ENCODE results near the gene APC2.
"Not testable (repeated sequence)": the region's sequence is repeated elsewhere in the genome, so short reads cannot be mapped to it uniquely, and the experiment has no call there.

The APC2 gene

DNA sequence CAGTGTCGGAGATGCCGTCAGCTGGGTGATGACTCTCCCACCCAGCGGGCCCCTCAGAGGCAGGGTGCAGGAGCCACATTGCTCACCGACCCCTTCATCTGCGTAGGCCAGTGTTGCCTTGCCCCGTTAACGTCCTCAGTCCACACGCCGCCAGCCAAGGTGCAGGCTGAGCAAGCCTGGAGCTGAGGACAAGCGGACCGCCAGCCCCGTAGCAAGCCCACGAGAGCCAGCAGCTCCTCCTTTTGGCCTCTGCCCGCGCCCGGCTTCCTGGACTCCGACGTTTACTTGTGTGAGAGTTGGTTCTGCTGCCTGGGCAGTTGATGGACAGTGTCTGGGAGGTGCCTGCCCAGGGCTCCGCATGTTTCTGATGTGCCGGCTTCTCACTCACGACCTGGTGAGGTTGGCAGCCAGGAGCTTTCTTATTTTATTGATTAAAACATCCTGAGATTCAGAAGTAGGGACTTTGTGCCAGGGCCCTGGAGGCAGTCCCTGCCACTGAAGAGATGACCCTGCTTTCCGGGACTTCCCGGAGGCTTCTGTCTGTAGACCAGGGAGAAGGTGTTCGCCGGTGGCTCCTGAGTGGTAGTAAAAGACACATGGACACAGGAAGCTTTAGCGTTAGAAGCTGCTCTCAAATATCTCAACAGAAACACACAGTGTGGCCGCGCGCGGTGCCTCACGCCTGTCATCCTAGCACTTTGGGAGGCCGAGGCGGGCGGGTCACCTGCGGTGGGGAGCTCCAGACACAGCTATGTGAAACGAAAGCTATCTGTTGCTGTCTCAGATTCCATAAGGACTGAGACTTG, 36.7 kb upstream of the APC2 start:
- DNase-seq = no peak

DNA sequence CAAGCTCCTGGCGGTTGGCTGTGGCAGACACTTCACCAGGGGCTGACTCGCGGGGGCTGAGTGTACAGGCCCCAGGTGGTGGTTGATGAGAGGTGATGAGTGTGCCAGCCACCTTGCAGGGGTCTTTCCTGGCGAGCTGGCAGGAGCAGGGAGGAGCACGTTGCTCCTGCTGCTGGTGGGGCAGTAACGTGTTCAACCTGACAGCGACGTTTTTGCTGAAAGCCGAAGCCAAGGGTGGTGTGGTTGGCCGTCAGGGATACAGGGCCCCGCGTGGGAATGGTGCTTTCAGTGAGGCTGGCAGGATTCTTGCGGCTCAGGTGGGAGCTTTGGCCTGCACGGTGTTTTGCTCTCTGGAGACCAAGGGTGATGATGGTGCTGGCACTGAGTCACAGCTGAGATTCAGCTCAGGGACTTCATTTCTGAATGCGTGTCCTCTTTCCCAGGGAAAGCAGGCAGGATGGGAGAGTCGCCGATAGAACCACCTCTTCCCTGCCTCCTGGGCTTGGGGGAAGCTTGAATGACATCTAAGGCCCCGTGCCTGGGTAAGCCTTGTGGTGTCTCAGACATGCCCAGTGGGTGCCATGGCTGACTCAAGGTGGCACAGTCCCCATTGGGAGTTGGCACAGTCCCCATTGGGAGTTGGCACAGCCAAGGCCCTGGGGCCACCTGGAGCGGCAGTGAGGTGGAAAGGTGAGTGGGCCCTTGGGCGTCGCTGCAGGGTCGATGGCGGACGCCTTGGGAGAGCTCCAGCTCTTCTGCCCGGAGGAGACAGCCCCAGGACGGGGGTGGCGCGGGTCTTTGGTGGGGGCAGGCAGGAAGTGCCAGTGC, 33.7 kb upstream of the APC2 start:
- no peak for DNase-seq

DNA sequence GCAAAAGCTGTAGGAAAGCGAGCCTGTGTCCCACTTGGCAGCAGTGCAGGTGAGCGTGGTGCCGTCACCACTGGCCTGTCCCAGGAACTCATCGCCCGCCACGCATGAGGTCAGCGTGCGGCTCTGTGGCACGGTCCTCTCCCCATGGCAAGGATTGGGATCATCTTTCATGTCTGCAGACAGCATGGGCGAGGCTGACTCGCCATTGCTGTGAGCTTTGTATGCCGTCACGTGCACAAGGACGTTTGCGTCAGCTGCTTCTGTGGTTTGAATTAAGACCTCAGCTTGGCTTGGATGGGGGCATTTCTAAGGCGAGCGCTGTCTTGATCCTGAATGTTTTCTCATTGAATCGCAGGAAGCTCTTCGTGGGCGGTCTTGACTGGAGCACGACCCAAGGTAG, 32.8 kb upstream of the APC2 start:
- no peak for DNase-seq

DNA sequence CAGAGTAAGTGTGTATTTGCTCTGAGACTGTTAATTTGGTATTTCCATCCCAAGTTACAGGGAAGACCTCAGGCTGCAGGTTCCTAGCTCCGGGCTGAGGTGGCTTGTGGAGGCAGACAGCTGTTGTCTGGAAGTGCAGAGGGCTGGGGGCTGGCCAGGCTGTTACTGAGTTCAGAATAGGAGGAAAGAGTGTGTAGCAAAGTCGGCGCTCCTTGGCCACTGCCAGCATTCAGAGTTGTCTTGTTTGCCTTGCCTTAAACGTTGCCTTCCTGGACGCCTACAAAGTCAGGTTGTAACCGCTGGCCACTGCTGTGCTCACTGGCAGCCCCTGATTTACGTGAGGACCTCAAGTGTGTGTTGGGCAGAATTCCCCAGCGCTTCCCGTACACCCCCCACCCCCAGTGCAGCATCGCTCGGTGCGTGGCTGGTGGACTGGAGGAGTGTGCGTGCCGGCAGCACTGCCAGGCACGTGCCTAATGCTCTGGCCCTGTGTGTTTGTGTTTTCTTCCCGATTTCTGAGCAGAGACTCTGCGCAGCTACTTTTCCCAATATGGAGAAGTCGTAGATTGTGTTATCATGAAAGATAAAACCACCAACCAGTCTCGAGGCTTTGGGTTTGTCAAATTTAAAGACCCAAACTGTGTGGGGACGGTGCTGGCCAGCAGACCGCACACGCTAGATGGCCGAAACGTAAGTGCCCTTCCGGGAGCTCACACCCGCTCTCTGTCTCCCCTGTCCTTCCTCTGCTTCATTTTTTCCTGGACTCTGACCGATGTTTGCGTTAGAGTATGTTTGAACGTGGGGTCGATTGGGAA, 32.0 kb upstream of the APC2 start:
- no peak for DNase-seq

DNA sequence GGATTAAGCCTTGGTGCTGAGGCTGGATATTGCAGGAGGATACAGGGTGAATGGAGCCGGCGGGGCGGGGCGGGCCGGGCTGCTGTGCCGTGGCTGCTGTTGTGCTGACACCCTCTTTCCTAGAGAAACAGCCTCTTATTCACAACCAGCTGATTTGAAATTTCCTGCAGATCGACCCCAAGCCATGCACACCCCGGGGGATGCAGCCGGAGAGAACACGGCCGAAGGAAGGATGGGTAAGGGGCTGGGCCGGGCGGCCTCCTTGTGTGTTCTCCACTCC, 31.5 kb upstream of the APC2 start:
- no peak for DNase-seq

DNA sequence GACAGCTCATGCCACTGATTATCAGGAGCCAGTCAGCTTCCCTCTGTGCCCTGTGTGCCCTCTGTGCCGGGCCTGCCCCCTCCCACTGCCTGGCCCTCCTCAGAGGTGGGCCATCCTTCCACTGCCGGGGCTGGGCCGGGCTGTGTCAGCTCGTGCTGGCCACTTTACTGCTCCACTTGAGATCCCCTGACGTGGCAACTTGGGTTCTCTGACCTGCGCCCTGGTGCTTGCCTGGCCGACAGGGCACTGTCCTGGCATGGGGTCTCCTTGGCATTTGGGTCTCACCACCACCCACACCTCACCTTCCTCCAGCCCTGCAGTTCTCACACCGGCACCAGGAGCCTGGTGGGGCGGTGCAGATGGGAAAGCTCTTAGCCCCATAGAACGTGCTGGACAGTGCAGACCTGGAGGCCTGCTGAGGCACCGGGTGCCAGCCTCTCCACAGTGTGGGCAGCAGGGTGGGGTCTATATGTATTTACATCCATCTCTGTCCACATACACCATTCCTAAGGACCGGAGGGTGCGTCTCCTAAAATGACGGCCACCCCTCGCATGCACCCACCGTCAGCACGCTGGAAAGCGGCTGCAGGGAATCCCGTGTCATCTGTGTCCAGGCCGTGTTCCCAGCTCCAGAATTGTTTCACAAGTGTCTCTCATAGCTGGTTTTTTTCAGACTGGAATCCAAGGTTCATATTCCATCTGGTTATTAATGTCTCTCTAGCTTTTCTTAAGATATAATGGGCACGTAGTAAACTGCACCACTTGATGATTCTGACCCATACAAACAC, 30.8 kb upstream of the APC2 start:
- no peak for DNase-seq

DNA sequence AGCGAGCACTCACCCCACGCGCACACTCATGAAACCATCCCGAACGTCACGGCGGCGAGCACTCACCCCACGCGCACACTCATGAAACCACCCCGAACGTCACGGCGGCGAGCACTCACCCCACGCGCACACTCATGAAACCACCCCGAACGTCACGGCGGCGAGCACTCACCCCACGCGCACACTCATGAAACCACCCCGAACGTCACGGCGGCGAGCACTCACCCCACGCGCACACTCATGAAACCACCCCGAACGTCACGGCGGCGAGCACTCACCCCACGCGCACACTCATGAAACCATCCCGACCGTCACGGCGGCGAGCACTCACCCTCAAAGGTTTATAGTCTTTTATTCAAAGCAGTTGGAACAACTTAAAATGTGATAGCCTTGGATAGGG, 29.8 kb upstream of the APC2 start:
- DNase-seq = not testable (repeated sequence)

DNA sequence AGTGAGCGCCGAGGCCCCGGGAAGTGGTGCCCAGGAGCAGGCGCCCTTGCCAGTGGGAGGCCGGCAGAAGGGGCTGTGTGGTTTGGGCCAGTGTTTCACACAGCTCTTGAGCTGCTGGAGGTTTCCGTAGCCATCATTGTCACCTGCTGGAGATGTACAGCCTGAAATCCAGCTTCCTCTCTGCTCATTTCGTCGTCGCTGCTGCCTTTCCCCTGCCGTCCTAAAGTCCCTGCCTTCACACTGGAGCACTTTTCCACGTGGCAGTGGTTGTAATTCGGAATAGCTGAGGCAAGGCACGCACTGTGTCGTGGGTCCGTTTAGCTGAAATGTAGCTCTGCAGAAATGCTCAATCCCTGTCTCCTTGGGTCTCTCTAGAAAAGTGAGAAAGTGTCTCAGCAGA, 29.3 kb upstream of the APC2 start:
- no peak for DNase-seq

DNA sequence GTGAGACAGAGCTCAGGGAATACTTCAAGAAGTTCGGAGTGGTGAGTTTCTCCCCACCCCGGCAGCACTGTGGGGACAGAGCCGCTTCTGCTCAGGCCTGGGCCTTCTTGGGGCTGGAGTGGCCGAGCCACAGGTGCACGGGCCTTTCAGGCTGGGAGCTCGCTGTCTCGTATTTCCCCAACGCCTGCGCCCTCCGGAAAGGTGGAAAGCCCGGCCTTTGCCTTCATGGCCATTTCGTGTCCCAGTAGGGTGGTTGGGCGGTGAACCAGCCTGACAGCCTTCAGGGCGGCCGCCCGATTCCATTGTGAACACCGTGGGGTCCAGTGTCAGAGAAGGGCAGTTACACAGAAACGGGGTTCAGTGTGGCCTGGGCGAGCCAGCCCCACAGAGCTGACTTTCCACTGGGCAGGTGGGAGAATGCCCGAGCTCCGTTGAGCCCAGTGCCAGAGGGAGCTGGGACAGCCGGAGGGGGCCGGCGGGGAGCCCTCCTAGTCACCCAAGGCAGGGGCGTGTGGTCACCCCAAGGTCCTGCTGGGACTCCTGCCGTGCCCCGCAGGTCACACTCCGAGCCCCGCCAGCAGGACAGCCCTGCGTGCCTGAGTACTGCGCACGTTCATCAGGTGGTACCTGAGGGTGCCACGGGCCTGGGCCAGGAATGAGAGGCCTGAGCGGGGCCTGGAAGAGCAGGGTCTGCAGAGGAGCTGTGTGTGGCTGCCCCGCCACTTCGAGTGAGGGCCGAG, 28.5 kb upstream of the APC2 start:
- no peak for DNase-seq

DNA sequence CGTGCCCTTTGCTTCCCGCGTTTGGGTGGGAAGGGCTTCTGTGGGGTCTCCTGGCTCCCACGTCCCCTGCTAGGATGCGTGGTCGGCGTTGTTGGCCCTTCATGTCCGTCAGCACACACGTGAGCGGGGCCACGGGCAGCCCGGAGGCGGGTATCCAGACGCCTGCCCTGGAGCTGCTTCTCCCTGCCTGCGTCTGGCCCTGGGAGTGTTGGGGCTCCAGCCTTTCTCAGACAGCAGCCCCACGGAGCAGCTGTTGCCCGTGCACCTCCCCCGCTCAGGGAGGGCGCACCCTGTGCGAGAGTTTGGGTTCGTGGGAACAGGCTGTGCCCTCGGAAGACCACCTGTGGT, 28.0 kb upstream of the APC2 start:
- no peak for DNase-seq

DNA sequence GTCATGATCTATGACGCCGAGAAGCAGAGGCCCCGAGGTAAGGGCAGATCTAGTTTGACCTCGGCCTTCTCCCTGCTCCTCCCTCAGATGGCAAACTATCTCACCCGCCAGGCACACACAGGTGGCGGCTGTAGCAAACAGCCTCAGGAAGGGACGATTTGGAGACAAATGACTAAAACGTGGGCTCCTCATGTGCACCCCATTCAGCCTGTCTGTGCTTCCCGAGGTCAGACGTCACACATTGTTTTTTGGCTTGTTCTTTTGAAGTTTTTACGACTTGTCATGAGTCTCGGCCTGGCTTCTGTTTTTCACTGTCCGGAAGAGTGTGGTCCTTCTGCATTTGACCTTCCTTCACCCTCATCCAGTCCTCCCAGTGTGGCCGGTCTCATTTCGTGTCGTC, 27.6 kb upstream of the APC2 start:
- DNase-seq = no peak

DNA sequence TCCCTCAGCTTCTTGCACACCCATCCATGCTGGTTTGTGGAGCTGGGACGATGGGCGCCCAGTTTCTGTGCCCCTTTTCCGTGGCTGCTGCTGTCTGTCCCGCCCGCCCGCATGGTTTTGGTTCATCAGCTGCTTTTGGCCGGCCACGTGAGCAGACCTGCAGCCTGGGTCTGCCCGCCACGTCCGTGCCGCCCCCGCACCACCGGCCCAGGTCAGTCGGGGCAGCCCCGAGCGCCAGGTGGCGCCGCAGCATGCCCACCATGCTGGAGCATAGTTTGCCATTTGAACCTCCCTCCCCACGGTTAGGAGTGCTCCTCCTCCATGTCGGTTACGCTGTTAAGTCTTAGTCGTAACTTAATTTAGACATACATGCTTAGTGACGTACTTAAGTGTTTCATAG, 27.0 kb upstream of the APC2 start:
- no peak for DNase-seq

DNA sequence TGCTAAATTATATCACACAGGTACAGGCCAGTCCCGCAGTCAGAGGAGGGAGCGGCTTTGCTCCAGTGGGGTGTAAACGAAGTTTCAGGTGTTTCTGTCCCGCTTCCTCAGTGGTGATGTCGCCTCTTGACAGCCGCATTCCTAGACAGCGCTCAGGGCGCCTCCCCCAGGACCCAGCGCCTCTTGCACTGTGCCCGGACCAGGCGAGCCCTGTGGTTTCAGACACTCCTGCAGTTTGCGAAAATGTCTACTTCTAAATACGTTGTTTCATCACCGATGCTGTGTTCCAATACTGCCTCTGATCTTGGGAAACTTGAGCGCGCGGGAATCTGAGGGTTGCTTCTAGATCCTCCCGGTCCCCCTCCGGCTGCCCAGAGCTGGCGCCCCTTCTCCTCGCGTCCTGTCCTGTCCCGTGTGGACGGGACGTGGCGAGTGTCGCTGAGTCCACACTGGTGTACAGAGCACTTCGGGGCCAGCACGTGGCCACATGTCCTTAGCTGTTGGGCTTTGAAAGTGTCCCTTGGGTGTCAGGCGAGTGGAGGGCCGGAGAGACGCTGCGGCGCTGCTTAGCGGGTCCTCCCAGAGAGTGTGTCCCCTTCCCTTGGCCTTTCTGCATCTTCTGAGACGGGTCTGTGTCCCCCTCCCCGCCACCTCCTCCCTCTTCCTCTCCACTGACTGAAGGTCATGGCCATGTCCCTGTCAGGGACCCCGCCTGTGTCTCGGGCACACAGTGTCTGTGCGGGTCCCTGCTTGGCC, 26.3 kb upstream of the APC2 start:
- no peak for DNase-seq

DNA sequence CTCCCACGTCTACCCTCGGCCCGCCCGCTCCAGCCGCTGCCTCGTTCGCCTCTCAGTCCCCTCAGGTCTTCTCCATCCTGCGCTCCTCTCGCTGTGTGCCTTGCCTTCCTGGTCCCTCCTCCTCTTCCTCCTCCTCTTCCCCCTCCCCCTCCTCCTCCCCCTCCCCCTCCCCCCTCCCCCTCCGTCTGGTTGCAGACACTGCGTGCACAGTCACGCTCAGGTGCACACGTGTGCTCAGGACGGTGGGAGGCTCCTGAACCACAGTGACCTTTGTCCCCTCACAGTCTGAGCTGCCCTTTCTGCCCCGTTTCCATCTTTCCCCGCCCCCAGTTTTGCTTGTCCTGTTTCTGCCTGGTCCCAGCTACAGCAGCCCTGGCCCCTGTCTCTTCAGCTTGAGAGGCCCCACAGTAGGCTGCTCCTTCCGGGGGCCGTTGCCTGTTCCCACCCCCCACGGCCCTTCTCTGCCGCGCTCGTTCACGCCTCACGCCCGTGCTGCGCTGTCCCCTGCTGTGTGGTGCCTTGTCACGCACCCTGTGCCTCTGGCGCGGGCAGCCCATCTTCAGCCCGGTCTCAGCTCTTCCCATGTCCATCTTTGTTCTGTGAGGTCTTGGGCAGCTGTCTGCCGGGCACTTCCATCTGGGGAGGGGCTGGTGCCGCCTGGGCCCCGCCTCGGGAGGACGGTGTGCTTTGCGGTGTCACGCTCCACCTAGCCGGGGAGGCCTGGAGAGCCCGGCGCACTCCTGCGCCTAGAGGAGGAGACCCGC, 25.5 kb upstream of the APC2 start:
- no peak for DNase-seq

DNA sequence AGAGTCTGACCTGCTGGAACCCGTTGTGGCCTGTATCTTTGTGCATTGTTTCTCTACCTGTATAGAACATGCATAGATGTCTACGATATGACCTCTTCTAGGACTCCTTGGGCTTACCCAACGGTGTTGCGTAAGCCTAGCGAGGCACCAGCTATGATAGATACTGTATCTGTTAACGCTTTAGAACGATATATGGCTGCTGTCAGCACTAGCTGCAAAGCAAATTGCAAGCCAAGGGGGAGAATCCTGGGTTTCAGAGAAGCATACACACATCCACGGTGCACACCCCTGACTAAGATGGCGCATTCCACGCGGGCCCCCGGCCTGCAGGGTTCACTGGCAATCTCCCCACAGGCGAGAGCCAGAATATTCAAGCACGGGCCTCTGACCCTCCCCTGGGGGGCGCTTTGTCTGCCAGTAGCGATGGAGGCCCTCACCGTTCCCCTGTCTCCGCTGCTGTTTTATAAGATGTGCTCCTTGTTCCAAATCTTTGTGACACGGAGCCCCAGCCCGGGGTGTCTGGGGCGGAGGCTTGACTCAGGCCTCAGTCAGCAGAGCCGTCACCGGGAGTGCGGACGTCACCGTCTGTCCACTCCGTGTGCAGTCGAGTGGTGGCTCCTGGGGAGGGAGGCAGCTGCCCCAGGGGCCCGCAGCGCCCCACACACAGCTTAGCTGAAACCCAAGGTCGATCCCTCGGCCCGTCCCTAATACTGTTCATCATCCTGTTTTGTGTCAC, 24.7 kb upstream of the APC2 start:
- no peak for DNase-seq

DNA sequence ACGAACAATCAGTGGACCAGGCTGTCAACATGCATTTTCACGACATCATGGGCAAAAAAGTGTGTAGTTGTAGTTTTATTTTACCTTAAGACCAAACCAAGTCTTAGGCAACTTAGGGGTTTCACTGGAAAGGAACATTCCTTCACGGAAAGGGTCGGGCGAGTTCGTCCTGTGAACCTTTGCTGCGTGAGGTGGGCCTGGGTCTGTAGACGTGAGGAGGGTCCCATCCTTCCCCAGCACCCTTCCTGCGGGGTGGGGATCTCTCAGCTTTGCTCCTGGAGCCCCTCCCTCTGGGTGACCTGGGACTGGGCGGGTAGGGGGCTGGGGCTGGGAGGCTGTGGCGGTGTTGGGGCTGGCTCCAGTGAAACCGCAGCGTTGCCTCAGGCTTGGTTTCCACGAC, 24.0 kb upstream of the APC2 start:
- no peak for DNase-seq

DNA sequence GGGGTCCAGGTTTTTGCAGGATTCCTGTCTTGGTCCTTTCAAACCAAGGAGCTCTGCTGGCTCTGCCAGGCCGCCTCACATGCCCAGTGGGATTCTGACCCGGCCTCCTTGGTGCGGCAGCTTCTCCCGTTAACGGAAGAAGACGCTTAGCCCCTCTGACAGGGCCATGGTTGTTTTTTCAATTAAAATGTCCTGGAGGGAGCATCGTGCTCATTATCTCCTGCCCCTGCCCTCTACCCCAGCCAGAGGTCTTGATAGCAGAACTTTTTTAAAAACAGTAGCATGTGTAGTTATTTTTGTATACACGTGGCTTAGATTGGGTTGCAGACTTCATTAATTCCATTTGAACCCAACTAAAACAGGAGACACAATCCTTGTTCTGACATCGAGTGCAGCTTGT, 23.2 kb upstream of the APC2 start:
- no peak for DNase-seq

DNA sequence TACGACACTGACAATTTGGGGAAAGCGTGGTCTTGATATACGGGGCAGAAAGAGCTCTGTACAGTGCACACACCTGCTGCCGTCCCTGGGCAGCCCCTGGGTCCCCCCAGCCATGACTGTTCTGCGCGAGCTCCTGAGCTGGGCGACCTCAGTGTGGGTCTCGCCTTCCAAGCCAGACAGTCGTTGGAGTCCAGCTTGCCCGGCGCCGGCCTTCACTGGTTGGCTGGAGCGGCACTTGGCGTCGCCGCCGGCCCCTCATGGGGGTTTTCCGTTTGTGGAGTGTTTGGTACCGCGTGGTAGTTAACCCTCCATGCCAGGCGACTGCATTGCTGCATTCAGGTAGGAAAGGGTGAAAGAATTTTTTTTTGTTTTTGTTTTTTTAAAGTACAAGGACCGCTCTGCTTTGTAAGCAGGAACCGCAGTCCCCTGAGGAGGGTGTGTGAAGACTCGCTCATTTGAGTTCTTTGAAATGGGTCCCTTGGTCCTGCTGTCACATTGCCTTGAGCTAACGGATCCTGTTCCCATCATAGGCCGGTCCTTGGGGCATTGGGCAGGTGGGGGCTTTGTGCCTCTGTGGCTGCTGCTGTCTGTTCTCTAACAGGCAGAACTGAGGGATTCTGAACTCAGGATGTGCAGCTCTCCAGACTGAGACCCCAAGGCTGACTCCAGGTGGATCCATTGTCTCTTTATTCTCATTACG, 22.6 kb upstream of the APC2 start:
- DNase-seq = no peak

DNA sequence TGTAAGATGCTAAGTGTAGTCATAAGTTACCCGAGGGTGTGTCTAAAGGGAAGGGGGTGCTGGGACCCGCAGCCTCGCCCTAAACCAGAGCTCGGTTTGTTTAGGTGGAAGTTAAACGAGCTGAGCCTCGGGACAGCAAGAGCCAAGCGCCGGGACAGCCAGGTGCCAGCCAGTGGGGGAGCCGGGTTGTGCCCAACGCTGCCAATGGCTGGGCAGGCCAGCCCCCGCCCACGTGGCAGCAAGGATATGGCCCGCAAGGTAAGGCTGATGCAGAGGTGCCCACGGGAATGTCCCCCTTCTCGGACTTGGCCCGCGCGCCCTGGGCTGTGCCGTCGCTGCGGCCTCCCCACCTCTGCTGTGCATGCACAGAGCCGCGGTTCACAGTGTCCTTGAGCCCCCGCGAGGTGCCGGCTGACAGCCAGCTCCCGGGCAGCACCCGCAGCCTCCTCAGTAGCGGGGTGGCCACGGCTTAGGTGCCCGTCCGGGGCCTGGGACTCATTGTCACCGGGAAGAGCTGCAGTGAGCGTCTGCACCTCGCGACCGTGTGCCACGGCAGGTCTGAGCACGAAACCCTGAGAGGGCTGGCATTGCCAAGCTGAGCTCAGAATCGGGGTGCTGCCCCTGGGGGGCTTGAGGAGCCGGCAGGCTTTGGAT, 21.1 kb upstream of the APC2 start:
- DNase-seq = no peak
